GM06990 (cell line): ENCODE measurements around the gene MEFV.

Experiments used
- DNase-seq: peaks from one replicate; pipeline ENCODE4 v3.0.0-alpha.2; 2011; ENCODE audit not compliant: insufficient read length; ENCODE audit errors: extremely low read depth
- H3K27me3 ChIP-seq: replicated peaks from 2 replicates; pipeline ENCODE4 v1.6.0; 2011; ENCODE audit warnings: low read length; ENCODE audit not compliant: control insufficient read depth, insufficient read depth
- H3K36me3 ChIP-seq: 2 replicates; pipeline ENCODE4 v1.5.1; 2011; ENCODE audit warnings: low read length; ENCODE audit not compliant: control insufficient read depth, insufficient read depth
- H3K4me3 ChIP-seq: replicated peaks from 2 replicates; pipeline ENCODE4 v1.5.1; 2011; ENCODE audit warnings: low read depth, mild to moderate bottlenecking, control low read depth, low read length
- TF ChIP-seq, protein P1 (sequence below): IDR thresholded peaks from 2 replicates; pipeline ENCODE4 v1.5.1; 2011; ENCODE audit warnings: low read length, control low read depth, mild to moderate bottlenecking, inconsistent platforms; ENCODE audit not compliant: insufficient read depth, poor library complexity, severe bottlenecking

MEFV gene

DNA sequence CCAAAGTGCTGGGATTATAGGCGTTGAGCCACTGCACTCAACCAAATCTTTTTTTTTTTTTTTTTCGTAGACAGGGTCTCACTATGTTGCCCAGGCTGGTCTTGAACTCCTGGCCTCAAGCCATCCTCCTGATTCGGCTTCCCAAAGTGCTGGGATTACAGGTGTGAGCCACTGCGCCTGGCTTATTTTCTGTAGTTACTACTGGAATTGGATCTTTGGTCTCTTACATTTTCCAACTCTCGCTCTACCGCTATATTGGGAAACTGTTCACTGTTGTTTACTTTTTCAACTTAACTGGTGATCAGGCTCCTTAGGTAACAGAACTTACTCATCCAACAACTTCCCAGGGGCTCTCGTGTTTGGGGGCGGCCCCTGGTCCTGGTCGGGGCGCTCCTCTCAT is 35.6 kb downstream of the MEFV start:
- no peak for DNase-seq
- Histone ChIP-seq H3K4me3 (no peak overlapping the region), H3K27me3 (no peaks in the 10 kb centered on the region), H3K36me3 (peaks cover 2% of the 10 kb centered on the region)
- TF ChIP-seq, protein P1, sequence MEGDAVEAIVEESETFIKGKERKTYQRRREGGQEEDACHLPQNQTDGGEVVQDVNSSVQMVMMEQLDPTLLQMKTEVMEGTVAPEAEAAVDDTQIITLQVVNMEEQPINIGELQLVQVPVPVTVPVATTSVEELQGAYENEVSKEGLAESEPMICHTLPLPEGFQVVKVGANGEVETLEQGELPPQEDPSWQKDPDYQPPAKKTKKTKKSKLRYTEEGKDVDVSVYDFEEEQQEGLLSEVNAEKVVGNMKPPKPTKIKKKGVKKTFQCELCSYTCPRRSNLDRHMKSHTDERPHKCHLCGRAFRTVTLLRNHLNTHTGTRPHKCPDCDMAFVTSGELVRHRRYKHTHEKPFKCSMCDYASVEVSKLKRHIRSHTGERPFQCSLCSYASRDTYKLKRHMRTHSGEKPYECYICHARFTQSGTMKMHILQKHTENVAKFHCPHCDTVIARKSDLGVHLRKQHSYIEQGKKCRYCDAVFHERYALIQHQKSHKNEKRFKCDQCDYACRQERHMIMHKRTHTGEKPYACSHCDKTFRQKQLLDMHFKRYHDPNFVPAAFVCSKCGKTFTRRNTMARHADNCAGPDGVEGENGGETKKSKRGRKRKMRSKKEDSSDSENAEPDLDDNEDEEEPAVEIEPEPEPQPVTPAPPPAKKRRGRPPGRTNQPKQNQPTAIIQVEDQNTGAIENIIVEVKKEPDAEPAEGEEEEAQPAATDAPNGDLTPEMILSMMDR: no peak

DNA sequence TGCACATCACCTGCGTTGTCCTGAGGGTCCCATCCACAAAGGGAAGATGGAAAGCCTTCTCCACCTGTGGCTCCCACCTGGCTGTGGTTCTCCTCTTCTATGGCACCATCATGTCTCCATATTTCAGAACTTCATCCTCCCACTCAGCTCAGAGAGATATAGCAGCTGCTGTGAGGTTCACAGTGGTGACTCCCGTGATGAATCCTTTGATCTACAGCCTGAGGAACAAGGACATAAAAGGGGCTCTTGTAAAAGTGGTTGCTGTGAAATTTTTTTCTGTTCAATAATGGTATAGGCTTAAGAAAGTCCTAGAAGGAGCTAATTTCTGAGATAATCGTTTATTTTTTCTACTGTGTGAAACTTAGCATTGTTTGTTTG is 40.2 kb downstream of the MEFV start:
- TF ChIP-seq, protein P1: no peak
- DNase-seq: no peak
- Histone ChIP-seq H3K36me3 (no peaks in the 10 kb centered on the region), H3K4me3 (no peak overlapping the region), H3K27me3 (no peaks in the 10 kb centered on the region)

DNA sequence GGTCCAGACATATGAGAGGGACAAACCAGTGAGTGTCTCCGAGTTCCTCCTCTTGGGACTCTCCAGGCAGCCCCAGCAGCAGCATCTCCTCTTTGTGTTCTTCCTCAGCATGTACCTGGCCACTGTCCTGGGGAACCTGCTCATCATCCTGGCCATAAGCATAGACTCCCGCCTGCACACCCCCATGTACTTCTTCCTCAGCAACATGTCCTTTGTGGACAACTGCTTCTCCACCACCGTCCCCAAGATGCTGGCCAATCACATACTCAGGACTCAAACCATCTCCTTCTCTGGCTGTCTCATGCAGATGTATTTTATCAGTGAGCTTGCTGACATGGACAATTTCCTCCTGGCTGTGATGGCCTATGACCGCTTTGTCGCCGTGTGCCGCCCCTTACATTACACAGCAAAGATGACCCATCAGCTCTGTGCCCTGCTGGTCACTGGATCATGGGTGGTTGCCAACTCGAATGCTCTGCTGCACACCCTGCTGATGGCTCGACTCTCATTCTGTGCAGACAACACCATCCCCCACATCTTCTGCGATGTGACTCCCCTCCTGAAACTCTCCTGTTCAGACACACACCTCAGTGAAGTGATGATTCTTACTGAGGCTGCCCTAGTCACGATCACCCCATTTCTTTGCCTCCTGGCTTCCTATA is 40.7 kb downstream of the MEFV start:
- DNase-seq: no peak
- Histone ChIP-seq H3K27me3 (no peaks in the 10 kb centered on the region), H3K4me3 (no peak overlapping the region), H3K36me3 (no peaks in the 10 kb centered on the region)
- TF ChIP-seq, protein P1: no peak

DNA sequence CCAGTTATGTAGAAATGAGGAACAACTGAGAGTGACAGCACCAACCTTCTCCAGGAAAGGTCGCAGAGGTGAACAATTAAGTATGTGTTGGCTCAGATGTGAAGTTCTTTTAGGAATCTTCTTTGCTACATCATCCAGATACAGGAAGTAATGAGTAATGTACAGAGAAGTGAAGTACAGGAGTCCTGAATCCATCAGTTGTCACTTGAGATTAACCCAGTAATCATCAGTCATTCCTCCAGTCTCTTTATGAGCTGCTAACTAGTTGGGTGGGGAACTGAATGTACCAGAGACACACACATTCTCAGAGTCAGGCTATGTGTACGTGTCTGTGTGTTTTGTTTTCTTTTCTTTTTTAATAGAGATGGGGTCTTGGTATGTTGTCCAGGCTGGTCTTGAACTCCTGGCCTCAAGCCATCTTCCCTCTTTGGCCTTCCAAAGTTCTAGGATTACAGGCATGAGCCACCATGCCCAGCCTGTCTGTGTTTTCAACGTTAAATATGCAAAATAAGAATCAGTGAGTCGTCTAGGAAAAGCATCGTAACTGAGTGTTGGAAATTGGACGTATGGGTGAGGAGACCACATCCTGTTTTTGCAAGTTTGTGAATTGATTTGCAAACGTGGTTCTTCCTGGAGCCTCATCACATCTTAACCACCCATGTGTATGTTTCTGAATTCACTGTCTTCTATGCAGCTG is 41.4 kb downstream of the MEFV start:
- no peak overlapping the region for H3K4me3 ChIP-seq
- no peaks in the 10 kb centered on the region for H3K27me3 ChIP-seq
- TF ChIP-seq, protein P1: no peak
- H3K36me3 ChIP-seq: no peaks in the 10 kb centered on the region
- no peak for DNase-seq

DNA sequence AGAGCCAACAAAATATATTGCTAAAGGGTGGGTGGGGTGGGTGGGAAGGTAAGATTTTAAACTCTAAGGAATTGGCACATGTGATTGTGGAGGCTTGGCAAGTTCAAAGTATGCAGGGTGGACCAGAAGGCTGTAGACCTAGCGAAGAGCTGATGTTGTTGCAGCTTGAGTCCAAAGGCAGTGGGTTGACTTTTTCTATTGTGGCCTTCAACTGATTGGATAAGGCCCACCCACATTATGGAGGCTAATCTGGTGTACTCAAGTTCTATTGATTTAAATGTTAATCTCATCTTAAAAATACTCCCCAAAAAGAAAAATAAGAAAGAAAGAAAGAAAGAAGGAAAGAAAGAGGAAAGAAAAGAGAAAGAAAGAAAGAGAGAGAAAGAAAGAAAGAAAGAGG is 43.9 kb downstream of the MEFV start:
- Histone ChIP-seq H3K36me3 (no peaks in the 10 kb centered on the region), H3K4me3 (no peak overlapping the region), H3K27me3 (no peaks in the 10 kb centered on the region)
- TF ChIP-seq, protein P1: no peak
- DNase-seq: no peak
